ENCODE data around the gene GAB2.

GAB2 gene

DNA sequence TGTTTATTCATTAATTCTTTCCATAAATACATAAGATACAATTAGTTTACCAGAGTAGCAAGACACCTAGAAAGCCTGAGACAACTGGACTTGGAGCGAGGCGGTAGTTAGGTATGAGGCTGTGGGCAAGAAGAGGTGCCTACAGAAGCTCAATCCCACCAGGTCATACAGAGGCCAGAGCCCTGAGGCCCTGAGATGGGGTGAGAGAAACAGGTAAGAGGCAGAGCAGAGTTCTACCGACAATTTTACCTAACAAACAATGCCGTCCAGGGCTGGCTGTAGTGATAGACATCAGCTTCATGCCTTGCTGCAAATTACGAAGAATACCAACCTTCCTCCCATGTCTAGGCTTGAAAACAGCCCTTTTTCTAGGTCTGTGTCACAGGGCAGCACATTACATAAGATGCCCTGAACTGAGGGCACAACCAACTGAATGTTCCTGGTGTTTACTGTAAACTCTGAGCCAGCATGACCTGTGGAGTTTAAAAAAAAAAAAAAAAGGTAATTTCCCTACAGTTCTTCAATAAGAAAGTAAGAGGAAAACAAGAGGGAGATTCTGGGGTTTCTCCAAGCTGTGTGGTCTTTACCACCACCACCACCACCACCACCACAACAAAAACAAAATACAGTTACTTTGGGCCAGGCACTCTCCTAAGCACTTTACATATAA lies 105.8 kb downstream of the GAB2 start:
- no peaks in the 10 kb centered on the region for H3K36me3 ChIP-seq (ENCODE audit: control insufficient read depth, insufficient read depth, low read length)
- peaks cover 21% of the 10 kb centered on the region for H3K4me1 ChIP-seq
- peak overlapping the region; percentile 86 for H3K27ac ChIP-seq
- no peaks in the 10 kb centered on the region for H3K9me3 ChIP-seq (ENCODE audit: control insufficient read depth, low read length)
- H3K4me2 ChIP-seq (ENCODE audit: low read length), result no peak overlapping the region
- H3K27me3 ChIP-seq (ENCODE audit: control insufficient read depth, insufficient read depth, low read length), result no peaks in the 10 kb centered on the region
- no peaks in the 10 kb centered on the region for H3K79me2 ChIP-seq
- TF ChIP-seq CTCF (IDR thresholded peaks at IDR 0.05), result no peak
- no peak overlapping the region for H3K9ac ChIP-seq
- H3K4me3 ChIP-seq (ENCODE audit: low read depth, low read length), result no peak overlapping the region
- peak overlapping the region; percentile 65 for H2AFZ ChIP-seq

- H3K79me2 ChIP-seq, result no peaks in the 10 kb centered on the region
- H3K4me1 ChIP-seq, result peaks cover 21% of the 10 kb centered on the region
- H3K4me3 ChIP-seq (ENCODE audit: low read depth, low read length), result no peak overlapping the region
- H3K9me3 ChIP-seq (ENCODE audit: control insufficient read depth, low read length), result no peaks in the 10 kb centered on the region
- peak overlapping the region; percentile 41 for H2AFZ ChIP-seq
- no peaks in the 10 kb centered on the region for H3K27me3 ChIP-seq (ENCODE audit: control insufficient read depth, insufficient read depth, low read length)
- H3K9ac ChIP-seq, result no peak overlapping the region
- peak overlapping the region; percentile 86 for H3K27ac ChIP-seq
- no peaks in the 10 kb centered on the region for H3K36me3 ChIP-seq (ENCODE audit: control insufficient read depth, insufficient read depth, low read length)
- no peak overlapping the region for H3K4me2 ChIP-seq (ENCODE audit: low read length)
- TF ChIP-seq CTCF (IDR thresholded peaks at IDR 0.05), result no peak
Measured at GRCh38 chr11:78310500-78310909, 107.1 kb downstream of the GAB2 start.

DNA sequence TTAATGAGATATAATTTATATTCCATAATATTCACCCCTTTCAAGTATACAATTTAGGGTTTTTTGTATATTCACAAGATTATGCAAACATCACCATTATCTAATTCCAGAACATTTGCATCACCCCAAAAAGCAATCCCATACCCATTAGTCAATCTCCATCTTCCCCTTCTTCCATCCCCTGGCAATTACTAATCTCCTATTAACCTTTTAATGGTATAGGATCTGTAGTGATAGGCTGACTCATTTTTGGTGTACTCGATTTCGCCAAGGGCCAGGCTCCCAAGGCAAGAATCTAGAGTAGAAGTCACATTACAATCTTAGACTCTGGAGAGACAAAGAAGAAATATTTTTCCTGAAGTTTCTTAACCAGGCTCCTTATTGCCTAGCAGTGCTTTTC lies 113.4 kb downstream of the GAB2 start:
- Histone ChIP-seq H3K9me3 (ENCODE audit: control insufficient read depth, low read length) (no peaks in the 10 kb centered on the region), H3K36me3 (ENCODE audit: control insufficient read depth, insufficient read depth, low read length) (no peaks in the 10 kb centered on the region), H3K9ac (no peak overlapping the region), H3K4me3 (ENCODE audit: low read depth, low read length) (no peak overlapping the region), H3K27ac (no peak overlapping the region), H3K79me2 (peaks cover 5% of the 10 kb centered on the region), H3K4me1 (peaks cover 3% of the 10 kb centered on the region), H3K27me3 (ENCODE audit: control insufficient read depth, insufficient read depth, low read length) (no peaks in the 10 kb centered on the region), H2AFZ (no peak overlapping the region), H3K4me2 (ENCODE audit: low read length) (no peak overlapping the region)
- TF ChIP-seq CTCF (IDR thresholded peaks at IDR 0.05), result no peak

GRCh38 chr11:78300108-78300839 lies 117.3 kb downstream of the GAB2 start:
- H3K36me3 ChIP-seq (ENCODE audit: control insufficient read depth, insufficient read depth, low read length), result no peaks in the 10 kb centered on the region
- TF ChIP-seq CTCF (IDR thresholded peaks at IDR 0.05), result no peak

More at GRCh38 chr11:78300108-78300839, 117.3 kb downstream of the GAB2 start:
- H3K4me3 ChIP-seq (ENCODE audit: low read depth, low read length), result no peak overlapping the region
- H3K9me3 ChIP-seq (ENCODE audit: control insufficient read depth, low read length), result no peaks in the 10 kb centered on the region
- H3K4me2 ChIP-seq (ENCODE audit: low read length), result no peak overlapping the region
- peaks cover 5% of the 10 kb centered on the region for H3K79me2 ChIP-seq
- H3K27ac ChIP-seq, result no peak overlapping the region
- H3K4me1 ChIP-seq, result peaks cover 9% of the 10 kb centered on the region
- no peak overlapping the region for H2AFZ ChIP-seq
- H3K27me3 ChIP-seq (ENCODE audit: control insufficient read depth, insufficient read depth, low read length), result no peaks in the 10 kb centered on the region
- no peak overlapping the region for H3K9ac ChIP-seq
